HEK293 (cell line): ENCODE data around the gene UTP3.

Source experiments
- IKZF3 ChIP-seq: fragments of 450-650 bp; IDR thresholded peaks from 2 replicates; pipeline ENCODE4 v1.5.0; 2018; ENCODE audit warnings: missing biosample characterization, mild to moderate bottlenecking, missing genetic modification characterization, moderate library complexity
- TRIM28 ChIP-seq: IDR thresholded peaks from 2 replicates; pipeline ENCODE4 v1.6.1; 2011; ENCODE audit warnings: low read length, control low read depth, borderline replicate concordance
- ZEB2 ChIP-seq: fragments of 450-650 bp; formaldehyde crosslinking; IDR thresholded peaks from 2 replicates; pipeline ENCODE4 v1.5.1; 2016; ENCODE audit warnings: missing biosample characterization, missing genetic modification characterization
- ZFP3 ChIP-seq: fragments of 450-650 bp; formaldehyde crosslinking; IDR thresholded peaks from 2 replicates; pipeline ENCODE4 v1.5.1; 2016; ENCODE audit warnings: low read depth, missing biosample characterization, missing genetic modification characterization
- ZNF121 ChIP-seq: fragments of 450-650 bp; formaldehyde crosslinking; IDR thresholded peaks from 2 replicates; pipeline ENCODE4 v1.5.1; 2016; ENCODE audit warnings: missing biosample characterization, missing genetic modification characterization
- ZNF157 ChIP-seq: fragments of 450-650 bp; formaldehyde crosslinking; IDR thresholded peaks from 2 replicates; pipeline ENCODE4 v1.5.1; 2016; ENCODE audit warnings: missing biosample characterization, missing genetic modification characterization
- ZNF175 ChIP-seq: fragments of 450-650 bp; formaldehyde crosslinking; IDR thresholded peaks from 2 replicates; pipeline ENCODE4 v1.5.1; 2016; ENCODE audit warnings: missing biosample characterization, missing genetic modification characterization
- ZNF19 ChIP-seq: fragments of 450-650 bp; formaldehyde crosslinking; IDR thresholded peaks from 2 replicates; pipeline ENCODE4; 2016; ENCODE audit warnings: missing biosample characterization, missing genetic modification characterization, low read depth
- ZNF324 ChIP-seq: fragments of 450-650 bp; formaldehyde crosslinking; IDR thresholded peaks from 2 replicates; pipeline ENCODE4 v1.5.1; 2016; ENCODE audit warnings: missing biosample characterization, missing genetic modification characterization
- ZNF366 ChIP-seq: fragments of 450-650 bp; formaldehyde crosslinking; conservative IDR thresholded peaks from 2 replicates; pipeline ENCODE4 v1.5.1; 2016; ENCODE audit warnings: missing biosample characterization, missing genetic modification characterization
- ZNF549 ChIP-seq: fragments of 450-650 bp; IDR thresholded peaks from 2 replicates; pipeline ENCODE4 v1.5.1; 2018; ENCODE audit warnings: missing biosample characterization, missing genetic modification characterization, mild to moderate bottlenecking, inconsistent platforms, moderate library complexity
- ZNF610 ChIP-seq: fragments of 450-650 bp; formaldehyde crosslinking; IDR thresholded peaks from 2 replicates; pipeline ENCODE4 v1.5.1; 2016; ENCODE audit warnings: missing biosample characterization, missing genetic modification characterization, borderline replicate concordance
- ZNF660 ChIP-seq: fragments of 450-650 bp; IDR thresholded peaks from 2 replicates; pipeline ENCODE4 v1.5.1; 2018; ENCODE audit warnings: missing biosample characterization, mild to moderate bottlenecking, missing genetic modification characterization
- ZNF791 ChIP-seq: fragments of 450-650 bp; formaldehyde crosslinking; IDR thresholded peaks from 2 replicates; pipeline ENCODE4 v1.5.1; 2016; ENCODE audit warnings: missing biosample characterization, missing genetic modification characterization
- TF ChIP-seq, protein P1 (sequence below): fragments of 450-650 bp; formaldehyde crosslinking; IDR thresholded peaks from 2 replicates; pipeline ENCODE4 v1.5.1; 2017; ENCODE audit warnings: missing biosample characterization, missing genetic modification characterization
- TF ChIP-seq, protein P2 (sequence below): sonication (generic); formaldehyde crosslinking; IDR thresholded peaks from 2 replicates; pipeline ENCODE4 v1.8.1; 2022; ENCODE audit warnings: mild to moderate bottlenecking, moderate library complexity, missing genetic modification reagents
- TF ChIP-seq, protein P3 (sequence below): fragments of 450-650 bp; formaldehyde crosslinking; IDR thresholded peaks from 2 replicates; pipeline ENCODE4 v1.5.1; 2016; ENCODE audit warnings: missing biosample characterization, missing genetic modification characterization
- TF ChIP-seq, protein P4 (sequence below): fragments of 450-650 bp; formaldehyde crosslinking; IDR thresholded peaks from 2 replicates; pipeline ENCODE4 v1.5.1; 2016; ENCODE audit warnings: missing biosample characterization, missing genetic modification characterization
- TF ChIP-seq, protein P5 (sequence below): fragments of 450-650 bp; formaldehyde crosslinking; IDR thresholded peaks from 2 replicates; pipeline ENCODE4 v1.5.1; 2016; ENCODE audit warnings: missing biosample characterization, missing genetic modification characterization
- TF ChIP-seq, protein P6 (sequence below): fragments of 450-650 bp; formaldehyde crosslinking; IDR thresholded peaks from 2 replicates; pipeline ENCODE4 v1.5.1; 2017; ENCODE audit warnings: missing biosample characterization, missing genetic modification characterization

The UTP3 gene

DNA sequence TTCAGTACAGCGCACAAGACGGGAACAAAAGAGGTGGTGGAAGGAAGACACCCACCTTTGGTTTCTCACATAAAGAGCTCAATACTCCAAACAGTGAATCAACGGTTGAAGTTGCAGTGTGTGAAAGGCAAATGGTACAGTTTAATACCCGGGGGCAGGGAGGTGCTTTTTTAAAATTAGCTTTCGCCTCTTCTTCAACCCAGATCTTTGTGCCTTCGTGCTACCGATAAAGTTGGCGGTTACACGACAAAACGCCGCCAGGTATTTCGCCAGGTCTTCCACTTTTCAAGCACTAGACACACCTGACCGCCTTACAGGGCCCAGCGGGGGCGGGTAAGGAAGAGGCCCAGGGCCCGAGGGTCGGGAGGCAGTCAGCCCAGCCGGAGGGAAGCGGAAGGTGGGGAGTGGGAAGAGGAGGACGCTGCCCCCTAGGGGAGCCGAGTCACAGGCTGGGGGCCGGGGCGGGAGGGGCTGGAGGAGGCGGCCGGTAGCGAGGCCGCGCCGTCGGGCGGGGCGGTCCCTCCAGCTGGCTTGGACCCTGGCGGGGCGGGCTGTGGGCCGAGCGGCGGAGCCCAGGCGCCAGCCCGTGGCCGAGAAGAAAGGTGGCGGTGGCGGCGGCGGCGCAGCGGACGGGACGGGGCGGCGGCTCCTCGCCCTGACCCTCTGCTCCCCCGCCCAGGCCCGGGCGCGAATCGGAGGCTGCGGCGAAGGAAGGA, 16.0 kb downstream of the UTP3 start (continued):
- TF ChIP-seq, protein P1, sequence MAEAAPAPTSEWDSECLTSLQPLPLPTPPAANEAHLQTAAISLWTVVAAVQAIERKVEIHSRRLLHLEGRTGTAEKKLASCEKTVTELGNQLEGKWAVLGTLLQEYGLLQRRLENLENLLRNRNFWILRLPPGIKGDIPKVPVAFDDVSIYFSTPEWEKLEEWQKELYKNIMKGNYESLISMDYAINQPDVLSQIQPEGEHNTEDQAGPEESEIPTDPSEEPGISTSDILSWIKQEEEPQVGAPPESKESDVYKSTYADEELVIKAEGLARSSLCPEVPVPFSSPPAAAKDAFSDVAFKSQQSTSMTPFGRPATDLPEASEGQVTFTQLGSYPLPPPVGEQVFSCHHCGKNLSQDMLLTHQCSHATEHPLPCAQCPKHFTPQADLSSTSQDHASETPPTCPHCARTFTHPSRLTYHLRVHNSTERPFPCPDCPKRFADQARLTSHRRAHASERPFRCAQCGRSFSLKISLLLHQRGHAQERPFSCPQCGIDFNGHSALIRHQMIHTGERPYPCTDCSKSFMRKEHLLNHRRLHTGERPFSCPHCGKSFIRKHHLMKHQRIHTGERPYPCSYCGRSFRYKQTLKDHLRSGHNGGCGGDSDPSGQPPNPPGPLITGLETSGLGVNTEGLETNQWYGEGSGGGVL: peak; percentile 76
- TF ChIP-seq ZNF121 (no peak), ZNF324 (tag by site-specific recombination) (no peak), ZEB2 (tag by site-specific recombination) (peak; percentile 83), ZNF660 (tag by site-specific recombination) (peak; percentile 16; the same call in 1 of the 2 replicates), ZNF175 (tag by site-specific recombination) (no peak), ZNF19 (no peak), ZNF549 (tag by site-specific recombination) (no peak), ZNF366 (peak; percentile 53), TRIM28 (0 out of 2 replicates have a peak, but pooled peaks have one; percentile 7), ZFP3 (tag by site-specific recombination) (no peak), IKZF3 (tag by site-specific recombination) (peak; percentile 71; the same call in 1 of the 2 replicates), ZNF157 (tag by site-specific recombination) (no peak), ZNF610 (tag by site-specific recombination) (no peak), ZNF791 (tag by site-specific recombination) (no peak)
- TF ChIP-seq, protein P2, sequence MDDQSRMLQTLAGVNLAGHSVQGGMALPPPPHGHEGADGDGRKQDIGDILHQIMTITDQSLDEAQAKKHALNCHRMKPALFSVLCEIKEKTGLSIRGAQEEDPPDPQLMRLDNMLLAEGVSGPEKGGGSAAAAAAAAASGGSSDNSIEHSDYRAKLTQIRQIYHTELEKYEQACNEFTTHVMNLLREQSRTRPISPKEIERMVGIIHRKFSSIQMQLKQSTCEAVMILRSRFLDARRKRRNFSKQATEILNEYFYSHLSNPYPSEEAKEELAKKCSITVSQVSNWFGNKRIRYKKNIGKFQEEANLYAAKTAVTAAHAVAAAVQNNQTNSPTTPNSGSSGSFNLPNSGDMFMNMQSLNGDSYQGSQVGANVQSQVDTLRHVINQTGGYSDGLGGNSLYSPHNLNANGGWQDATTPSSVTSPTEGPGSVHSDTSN (CRISPR knock-in tag): no peak
- TF ChIP-seq, protein P3, sequence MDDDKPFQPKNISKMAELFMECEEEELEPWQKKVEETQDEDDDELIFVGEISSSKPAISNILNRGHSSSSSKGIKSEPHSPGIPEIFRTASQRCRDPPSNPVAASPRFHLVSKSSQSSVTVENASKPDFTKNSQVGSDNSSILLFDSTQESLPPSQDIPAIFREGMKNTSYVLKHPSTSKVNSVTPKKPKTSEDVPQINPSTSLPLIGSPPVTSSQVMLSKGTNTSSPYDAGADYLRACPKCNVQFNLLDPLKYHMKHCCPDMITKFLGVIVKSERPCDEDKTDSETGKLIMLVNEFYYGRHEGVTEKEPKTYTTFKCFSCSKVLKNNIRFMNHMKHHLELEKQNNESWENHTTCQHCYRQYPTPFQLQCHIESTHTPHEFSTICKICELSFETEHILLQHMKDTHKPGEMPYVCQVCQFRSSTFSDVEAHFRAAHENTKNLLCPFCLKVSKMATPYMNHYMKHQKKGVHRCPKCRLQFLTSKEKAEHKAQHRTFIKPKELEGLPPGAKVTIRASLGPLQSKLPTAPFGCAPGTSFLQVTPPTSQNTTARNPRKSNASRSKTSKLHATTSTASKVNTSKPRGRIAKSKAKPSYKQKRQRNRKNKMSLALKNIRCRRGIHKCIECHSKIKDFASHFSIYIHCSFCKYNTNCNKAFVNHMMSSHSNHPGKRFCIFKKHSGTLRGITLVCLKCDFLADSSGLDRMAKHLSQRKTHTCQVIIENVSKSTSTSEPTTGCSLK (tag by site-specific recombination): no peak
- TF ChIP-seq, protein P4, sequence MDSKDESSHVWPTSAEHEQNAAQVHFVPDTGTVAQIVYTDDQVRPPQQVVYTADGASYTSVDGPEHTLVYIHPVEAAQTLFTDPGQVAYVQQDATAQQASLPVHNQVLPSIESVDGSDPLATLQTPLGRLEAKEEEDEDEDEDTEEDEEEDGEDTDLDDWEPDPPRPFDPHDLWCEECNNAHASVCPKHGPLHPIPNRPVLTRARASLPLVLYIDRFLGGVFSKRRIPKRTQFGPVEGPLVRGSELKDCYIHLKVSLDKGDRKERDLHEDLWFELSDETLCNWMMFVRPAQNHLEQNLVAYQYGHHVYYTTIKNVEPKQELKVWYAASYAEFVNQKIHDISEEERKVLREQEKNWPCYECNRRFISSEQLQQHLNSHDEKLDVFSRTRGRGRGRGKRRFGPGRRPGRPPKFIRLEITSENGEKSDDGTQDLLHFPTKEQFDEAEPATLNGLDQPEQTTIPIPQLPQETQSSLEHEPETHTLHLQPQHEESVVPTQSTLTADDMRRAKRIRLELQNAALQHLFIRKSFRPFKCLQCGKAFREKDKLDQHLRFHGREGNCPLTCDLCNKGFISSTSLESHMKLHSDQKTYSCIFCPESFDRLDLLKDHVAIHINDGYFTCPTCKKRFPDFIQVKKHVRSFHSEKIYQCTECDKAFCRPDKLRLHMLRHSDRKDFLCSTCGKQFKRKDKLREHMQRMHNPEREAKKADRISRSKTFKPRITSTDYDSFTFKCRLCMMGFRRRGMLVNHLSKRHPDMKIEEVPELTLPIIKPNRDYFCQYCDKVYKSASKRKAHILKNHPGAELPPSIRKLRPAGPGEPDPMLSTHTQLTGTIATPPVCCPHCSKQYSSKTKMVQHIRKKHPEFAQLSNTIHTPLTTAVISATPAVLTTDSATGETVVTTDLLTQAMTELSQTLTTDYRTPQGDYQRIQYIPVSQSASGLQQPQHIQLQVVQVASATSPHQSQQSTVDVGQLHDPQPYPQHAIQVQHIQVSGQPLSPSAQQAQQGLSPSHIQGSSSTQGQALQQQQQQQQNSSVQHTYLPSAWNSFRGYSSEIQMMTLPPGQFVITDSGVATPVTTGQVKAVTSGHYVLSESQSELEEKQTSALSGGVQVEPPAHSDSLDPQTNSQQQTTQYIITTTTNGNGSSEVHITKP (tag by site-specific recombination): 0 out of 2 replicates have a peak, but pooled peaks have one; percentile 55
- TF ChIP-seq, protein P5, sequence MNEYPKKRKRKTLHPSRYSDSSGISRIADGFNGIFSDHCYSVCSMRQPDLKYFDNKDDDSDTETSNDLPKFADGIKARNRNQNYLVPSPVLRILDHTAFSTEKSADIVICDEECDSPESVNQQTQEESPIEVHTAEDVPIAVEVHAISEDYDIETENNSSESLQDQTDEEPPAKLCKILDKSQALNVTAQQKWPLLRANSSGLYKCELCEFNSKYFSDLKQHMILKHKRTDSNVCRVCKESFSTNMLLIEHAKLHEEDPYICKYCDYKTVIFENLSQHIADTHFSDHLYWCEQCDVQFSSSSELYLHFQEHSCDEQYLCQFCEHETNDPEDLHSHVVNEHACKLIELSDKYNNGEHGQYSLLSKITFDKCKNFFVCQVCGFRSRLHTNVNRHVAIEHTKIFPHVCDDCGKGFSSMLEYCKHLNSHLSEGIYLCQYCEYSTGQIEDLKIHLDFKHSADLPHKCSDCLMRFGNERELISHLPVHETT (tag by site-specific recombination): no peak
- TF ChIP-seq, protein P6, sequence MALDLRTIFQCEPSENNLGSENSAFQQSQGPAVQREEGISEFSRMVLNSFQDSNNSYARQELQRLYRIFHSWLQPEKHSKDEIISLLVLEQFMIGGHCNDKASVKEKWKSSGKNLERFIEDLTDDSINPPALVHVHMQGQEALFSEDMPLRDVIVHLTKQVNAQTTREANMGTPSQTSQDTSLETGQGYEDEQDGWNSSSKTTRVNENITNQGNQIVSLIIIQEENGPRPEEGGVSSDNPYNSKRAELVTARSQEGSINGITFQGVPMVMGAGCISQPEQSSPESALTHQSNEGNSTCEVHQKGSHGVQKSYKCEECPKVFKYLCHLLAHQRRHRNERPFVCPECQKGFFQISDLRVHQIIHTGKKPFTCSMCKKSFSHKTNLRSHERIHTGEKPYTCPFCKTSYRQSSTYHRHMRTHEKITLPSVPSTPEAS (tag by site-specific recombination): no peak
